Measurements from ENCODE around the gene GPR160.

GRCh38 chr3:170027233-170028102 lies 10.3 kb upstream of the GPR160 start:
- TF ChIP-seq CTCF (IDR thresholded peaks at IDR 0.05; ENCODE audit: insufficient read depth, low read depth, low read length) (no peak), EZH2 (IDR thresholded peaks at IDR 0.05; ENCODE audit: insufficient read depth, low read length) (no peak)

Data from astrocyte (in vitro differentiated cells and primary cell).